ENCODE results near the gene XRCC4. TPM values are rescaled to one million over a fixed set of nuclear protein-coding genes. Genes with fewer than 3 reads are reported as not detected.
A peak's percentile ranks its signal among the peaks of the same experiment; 100 is the strongest.

XRCC4 gene
- total and polyA plus RNA-seq, 2 of the 13 experiments (the other 11 are each of a cell fraction or from before 2014, with no cell fraction given) = 2.8 to 12.6 TPM

GRCh38 chr5:83142526-83142925 is 65.2 kb downstream of the XRCC4 start:
- Histone ChIP-seq H3K79me2 (ENCODE audit: insufficient read depth, low read length) (no peaks in the 10 kb centered on the region), H2AFZ (ENCODE audit: low read length) (no peak overlapping the region), H3K4me1 (ENCODE audit: insufficient read depth, low read length) (no peaks in the 10 kb centered on the region), H3K9ac (ENCODE audit: insufficient read depth, low read depth, low read length) (no peak overlapping the region), H3K9me3 (ENCODE audit: low read length) (no peaks in the 10 kb centered on the region), H3K27ac (ENCODE audit: extremely low read length, insufficient read depth, low read length) (no peak overlapping the region), H3K27me3 (ENCODE audit: control insufficient read depth in 1 of 2, insufficient read depth in 2 of 2, low read length in 2 of 2) (no peaks in the 10 kb centered on the region), H3K4me3 (replicated peaks in 1 of 3; ENCODE audit: insufficient read depth in 1 of 3, low read depth in 2 of 3, low read length in 3 of 3) (no peak overlapping the region), H3K36me3 (replicated peaks in 1 of 2; ENCODE audit: control insufficient read depth in 1 of 2, insufficient read depth in 2 of 2, low read length in 2 of 2) (no peaks in the 10 kb centered on the region), H3K4me2 (ENCODE audit: low read depth, low read length) (no peak overlapping the region), H4K20me1 (ENCODE audit: insufficient read depth, low read length) (no peaks in the 10 kb centered on the region)
- 81% methylated on average over 2 of the region's 2 CpGs for WGBS (ENCODE audit: low lambda C conversion rate)
- DNase-seq (ENCODE audit: low spot score) (no peak), FAIRE-seq (no peak), ATAC-seq (no peak)
- intact Hi-C loops (cut with micrococcal nuclease; ENCODE audit: unreplicated experiment) = no loop called here
- ChIA-PET POLR2A (no interaction called here), CTCF (ENCODE audit: low intra/inter-chr PET ratio, low total read pairs) (no interaction called here)
- in situ Hi-C loops (cut with HindIII; ENCODE audit: extremely low pct_ligation_motif_present, low pct_unique_long_range_greater_than_20kb) = no loop called here
- no TSS peak for BruUV-seq (replicated peaks)
- peak; percentile 63 for TF ChIP-seq MAFF (IDR thresholded peaks at IDR 0.05; ENCODE audit: low read depth, low read length)
- TF ChIP-seq ZNF280B (CRISPR knock-in tag; IDR thresholded peaks at IDR 0.05; ENCODE audit: borderline replicate concordance) = no peak
- TF ChIP-seq, protein P1, sequence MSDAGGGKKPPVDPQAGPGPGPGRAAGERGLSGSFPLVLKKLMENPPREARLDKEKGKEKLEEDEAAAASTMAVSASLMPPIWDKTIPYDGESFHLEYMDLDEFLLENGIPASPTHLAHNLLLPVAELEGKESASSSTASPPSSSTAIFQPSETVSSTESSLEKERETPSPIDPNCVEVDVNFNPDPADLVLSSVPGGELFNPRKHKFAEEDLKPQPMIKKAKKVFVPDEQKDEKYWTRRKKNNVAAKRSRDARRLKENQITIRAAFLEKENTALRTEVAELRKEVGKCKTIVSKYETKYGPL (CRISPR knock-in tag; IDR thresholded peaks at IDR 0.05) = no peak
- no peak for TF ChIP-seq KMT2B (CRISPR knock-in tag; IDR thresholded peaks at IDR 0.05)
- TF ChIP-seq MAFK (conservative IDR thresholded peaks at IDR 0.05 in 1 of 2, IDR thresholded peaks at IDR 0.05 in 1 of 2; ENCODE audit: low read length in 2 of 2) = peak; percentile 58 to 76
- TF ChIP-seq HIVEP1 (CRISPR knock-in tag; IDR thresholded peaks at IDR 0.05) = no peak

DNA sequence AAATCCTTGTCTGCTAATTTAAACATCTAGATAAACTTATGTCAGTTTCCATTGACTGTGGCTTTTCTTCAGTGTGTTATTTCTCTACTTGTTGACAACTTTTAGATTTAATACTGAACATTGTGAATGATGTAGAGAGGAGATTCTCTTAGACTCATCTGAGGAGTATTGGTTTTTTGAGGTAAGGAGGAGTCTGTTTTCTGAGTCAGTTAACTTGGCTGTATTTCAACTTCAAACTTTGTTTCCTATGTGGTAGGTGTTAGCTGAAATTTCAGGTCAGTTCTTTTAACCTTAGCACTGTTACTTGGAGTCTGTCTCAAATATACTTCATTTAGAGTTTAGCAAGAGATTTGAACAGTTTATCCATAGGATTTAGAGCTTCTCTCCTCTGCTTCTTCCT is 67.9 kb downstream of the XRCC4 start:
- Histone ChIP-seq H3K4me2 (ENCODE audit: low read depth, low read length) (no peak overlapping the region), H3K27me3 (ENCODE audit: control insufficient read depth in 1 of 2, insufficient read depth in 2 of 2, low read length in 2 of 2) (no peaks in the 10 kb centered on the region), H3K36me3 (replicated peaks in 1 of 2; ENCODE audit: control insufficient read depth in 1 of 2, insufficient read depth in 2 of 2, low read length in 2 of 2) (no peaks in the 10 kb centered on the region), H3K27ac (ENCODE audit: extremely low read length, insufficient read depth, low read length) (no peak overlapping the region), H3K4me3 (replicated peaks in 1 of 3; ENCODE audit: insufficient read depth in 1 of 3, low read depth in 2 of 3, low read length in 3 of 3) (no peak overlapping the region), H2AFZ (ENCODE audit: low read length) (no peak overlapping the region), H3K4me1 (ENCODE audit: insufficient read depth, low read length) (no peaks in the 10 kb centered on the region), H4K20me1 (ENCODE audit: insufficient read depth, low read length) (no peaks in the 10 kb centered on the region), H3K79me2 (ENCODE audit: insufficient read depth, low read length) (no peaks in the 10 kb centered on the region), H3K9me3 (ENCODE audit: low read length) (no peaks in the 10 kb centered on the region), H3K9ac (ENCODE audit: insufficient read depth, low read depth, low read length) (no peak overlapping the region)
- BruUV-seq (replicated peaks) = no TSS peak
- intact Hi-C loops (cut with micrococcal nuclease; ENCODE audit: unreplicated experiment) (no loop called here), in situ Hi-C loops (cut with HindIII; ENCODE audit: extremely low pct_ligation_motif_present, low pct_unique_long_range_greater_than_20kb) (no loop called here)
- FAIRE-seq (no peak), DNase-seq (ENCODE audit: low spot score) (no peak), ATAC-seq (no peak)
- ChIA-PET POLR2A (no interaction called here), CTCF (ENCODE audit: low intra/inter-chr PET ratio, low total read pairs) (no interaction called here)
- no peak for TF ChIP-seq ATAD3A (CRISPR knock-in tag; IDR thresholded peaks at IDR 0.05)
- TF ChIP-seq, protein P2, sequence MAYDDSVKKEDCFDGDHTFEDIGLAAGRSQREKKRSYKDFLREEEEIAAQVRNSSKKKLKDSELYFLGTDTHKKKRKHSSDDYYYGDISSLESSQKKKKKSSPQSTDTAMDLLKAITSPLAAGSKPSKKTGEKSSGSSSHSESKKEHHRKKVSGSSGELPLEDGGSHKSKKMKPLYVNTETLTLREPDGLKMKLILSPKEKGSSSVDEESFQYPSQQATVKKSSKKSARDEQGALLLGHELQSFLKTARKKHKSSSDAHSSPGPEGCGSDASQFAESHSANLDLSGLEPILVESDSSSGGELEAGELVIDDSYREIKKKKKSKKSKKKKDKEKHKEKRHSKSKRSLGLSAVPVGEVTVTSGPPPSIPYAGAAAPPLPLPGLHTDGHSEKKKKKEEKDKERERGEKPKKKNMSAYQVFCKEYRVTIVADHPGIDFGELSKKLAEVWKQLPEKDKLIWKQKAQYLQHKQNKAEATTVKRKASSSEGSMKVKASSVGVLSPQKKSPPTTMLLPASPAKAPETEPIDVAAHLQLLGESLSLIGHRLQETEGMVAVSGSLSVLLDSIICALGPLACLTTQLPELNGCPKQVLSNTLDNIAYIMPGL (CRISPR knock-in tag; IDR thresholded peaks at IDR 0.05; ENCODE audit: borderline replicate concordance in 1 of 2, low read depth in 1 of 2) = no peak
- no peak for TF ChIP-seq KAT8 (CRISPR knock-in tag; IDR thresholded peaks at IDR 0.05)
- TF ChIP-seq PRDM15 (CRISPR knock-in tag; IDR thresholded peaks at IDR 0.05) = no peak
- TF ChIP-seq TCF7L2 (IDR thresholded peaks at IDR 0.05; ENCODE audit: low read depth, low read length) = no peak
